Stimulated activated memory B cell treated with anti-CD40 and anti-IgM and Interleukin-4, amounts not matched to agents 10 μg/mL and 1 μg/mL and 100 μg/mL, for 72 hours (primary cell): ENCODE results near the gene MPND.

ENCODE experiments used
- ATAC-seq: fragments of 150-1000 bp; cut with Tn5 transposase; 2 replicates; pipeline ENCODE4 v1.10.0; 2021
- H3K27ac Mint-ChIP-seq: one replicate; pipeline ENCODE4 v1.8.0; 2022; ENCODE audit warnings: mild to moderate bottlenecking, mixed read lengths
- H3K27me3 Mint-ChIP-seq: one replicate; pipeline ENCODE4 v1.8.0; 2022; ENCODE audit warnings: mixed read lengths
- H3K36me3 Mint-ChIP-seq: one replicate; pipeline ENCODE4 v1.8.0; 2022; ENCODE audit warnings: mixed read lengths
- H3K4me1 Mint-ChIP-seq: one replicate; pipeline ENCODE4 v1.8.0; 2022; ENCODE audit warnings: mixed read lengths
- H3K4me3 Mint-ChIP-seq: one replicate; pipeline ENCODE4 v1.8.0; 2022; ENCODE audit warnings: mild to moderate bottlenecking, moderate library complexity, mixed read lengths
- H3K9me3 Mint-ChIP-seq: one replicate; pipeline ENCODE4 v1.8.0; 2022; ENCODE audit warnings: mixed read lengths

MPND gene

GRCh38 chr19:4374498-4375163, 31.3 kb downstream of the MPND start:
- H3K4me3 Mint-ChIP-seq: peak overlapping the region; percentile 65
- peaks cover 10% of the 10 kb centered on the region for H3K36me3 Mint-ChIP-seq
- no peaks in the 10 kb centered on the region for H3K9me3 Mint-ChIP-seq
- H3K27ac Mint-ChIP-seq: peak overlapping the region; percentile 96
- ATAC-seq: no peak
- H3K27me3 Mint-ChIP-seq: no peaks in the 10 kb centered on the region
- peaks cover 93% of the 10 kb centered on the region for H3K4me1 Mint-ChIP-seq

DNA sequence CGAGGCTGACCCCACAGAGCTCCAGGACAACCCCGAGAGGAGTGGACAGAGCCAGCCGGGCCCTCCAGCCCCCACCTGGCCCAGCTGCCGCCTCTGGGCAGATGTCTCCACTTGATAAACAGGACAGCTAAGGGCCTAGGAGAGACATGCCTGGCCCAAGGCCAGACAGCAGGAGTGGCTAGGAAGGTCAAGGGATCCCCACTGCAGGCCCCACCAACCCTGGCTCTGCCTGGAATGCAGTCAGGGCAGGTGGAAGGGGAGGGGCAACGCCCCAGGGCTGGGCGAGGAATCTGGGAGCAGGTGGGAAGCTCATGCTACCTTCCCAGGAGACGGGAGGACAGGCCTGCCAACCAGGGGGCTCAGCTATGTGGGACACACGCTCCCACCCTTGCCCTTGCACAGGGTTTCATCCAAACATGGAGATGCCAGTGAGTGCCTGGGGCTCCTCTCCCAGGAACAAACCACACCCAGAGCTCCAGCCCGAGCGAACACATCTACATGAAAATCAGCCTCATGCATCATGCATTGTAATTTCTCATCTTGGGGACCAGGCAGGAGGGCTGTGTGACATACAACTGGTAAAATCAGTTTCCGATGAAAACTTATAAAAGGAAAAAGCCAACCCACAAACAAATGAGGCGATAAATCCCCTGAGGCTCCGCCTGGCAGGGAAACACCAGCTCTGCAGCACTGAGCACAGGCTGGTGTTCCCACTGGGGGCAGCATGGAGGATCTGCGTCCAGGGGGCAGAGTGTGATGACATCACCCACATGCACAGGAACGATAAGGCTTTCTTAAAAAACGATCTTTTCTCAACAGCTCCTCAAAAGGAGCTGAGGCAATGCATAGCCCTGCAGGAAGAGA, 32.0 kb downstream of the MPND start:
- peak overlapping the region; percentile 96 for H3K27ac Mint-ChIP-seq

DNA sequence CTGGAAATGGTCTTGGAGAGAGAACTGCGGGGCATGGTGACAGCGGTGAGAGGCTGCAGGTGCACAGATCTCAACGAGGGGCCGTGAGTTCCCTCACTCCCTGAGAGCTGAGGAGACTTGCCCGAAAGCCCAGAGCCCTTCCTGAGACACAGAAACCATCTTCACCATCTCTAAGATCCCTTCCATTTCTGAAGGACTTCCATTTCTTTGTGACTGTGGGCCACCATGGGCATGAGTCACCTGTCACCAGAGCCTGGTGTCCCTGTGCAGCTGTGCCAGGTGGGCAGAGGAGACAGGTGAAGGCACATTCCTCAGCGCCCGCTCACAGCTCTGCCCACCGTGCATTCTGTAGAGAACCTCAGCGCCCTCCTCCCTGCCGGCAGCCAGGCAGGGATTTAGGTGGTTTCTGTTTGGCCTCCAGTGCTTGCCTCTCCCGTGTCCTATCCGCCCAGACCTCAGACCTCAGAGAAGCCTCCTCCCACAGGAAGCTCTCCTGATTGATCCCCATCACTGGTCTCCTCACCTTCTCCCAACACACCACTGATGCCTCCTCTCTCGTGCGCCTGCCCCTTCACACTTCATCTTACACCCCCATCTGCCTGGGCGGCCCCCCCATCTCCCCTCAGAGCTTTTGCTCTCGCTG, 32.8 kb downstream of the MPND start:
- Mint-ChIP-seq H3K27ac (peak overlapping the region; percentile 96), H3K4me1 (peaks cover 93% of the 10 kb centered on the region), H3K27me3 (no peaks in the 10 kb centered on the region), H3K9me3 (no peaks in the 10 kb centered on the region), H3K36me3 (peaks cover 6% of the 10 kb centered on the region), H3K4me3 (peak overlapping the region; percentile 65)
- peak; percentile 25 for ATAC-seq

More for the DNA sequence above, 32.0 kb downstream of the MPND start:
- Mint-ChIP-seq H3K36me3 (peaks cover 10% of the 10 kb centered on the region), H3K4me3 (peak overlapping the region; percentile 65), H3K9me3 (no peaks in the 10 kb centered on the region), H3K27me3 (no peaks in the 10 kb centered on the region), H3K4me1 (peaks cover 93% of the 10 kb centered on the region)
- peak; percentile 84 for ATAC-seq

- peaks cover 94% of the 10 kb centered on the region for H3K4me1 Mint-ChIP-seq
- H3K27ac Mint-ChIP-seq: peak overlapping the region; percentile 96
- no peaks in the 10 kb centered on the region for H3K27me3 Mint-ChIP-seq
- H3K36me3 Mint-ChIP-seq: peaks cover 4% of the 10 kb centered on the region
- H3K4me3 Mint-ChIP-seq: peak overlapping the region; percentile 65
- ATAC-seq: no peak
- no peaks in the 10 kb centered on the region for H3K9me3 Mint-ChIP-seq
These were observed 33.3 kb downstream of the MPND start for GRCh38 chr19:4376671-4376990.

- no peak for ATAC-seq
- Mint-ChIP-seq H3K9me3 (no peaks in the 10 kb centered on the region), H3K4me1 (peaks cover 94% of the 10 kb centered on the region), H3K36me3 (peaks cover 4% of the 10 kb centered on the region), H3K27me3 (no peaks in the 10 kb centered on the region), H3K4me3 (peak overlapping the region; percentile 65), H3K27ac (peak overlapping the region; percentile 96)
These were observed 33.8 kb downstream of the MPND start for GRCh38 chr19:4376991-4377781.

DNA sequence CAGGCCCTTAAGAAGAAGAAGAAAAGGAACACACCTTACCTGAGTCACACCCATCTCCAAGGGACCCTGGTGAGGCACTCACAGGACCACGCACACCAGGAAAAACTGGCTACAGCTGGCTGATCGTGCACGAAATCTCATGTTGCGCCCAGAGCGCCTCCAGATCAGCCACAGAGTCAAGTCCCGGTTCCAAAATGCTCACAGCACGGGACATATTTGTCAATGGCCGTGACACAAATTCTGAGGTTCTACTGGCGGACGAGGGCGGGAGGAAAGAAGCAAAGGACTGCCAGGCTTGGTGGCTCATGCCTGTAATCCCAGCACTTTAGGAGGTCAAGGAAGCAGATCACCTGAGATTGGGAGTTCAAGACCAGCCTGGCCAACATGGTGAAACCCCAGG, 35.5 kb downstream of the MPND start:
- H3K27me3 Mint-ChIP-seq: no peaks in the 10 kb centered on the region
- H3K4me1 Mint-ChIP-seq: peaks cover 86% of the 10 kb centered on the region
- peak overlapping the region; percentile 88 for H3K27ac Mint-ChIP-seq
- ATAC-seq: no peak
- no peaks in the 10 kb centered on the region for H3K9me3 Mint-ChIP-seq
- H3K36me3 Mint-ChIP-seq: peaks cover 4% of the 10 kb centered on the region
- H3K4me3 Mint-ChIP-seq: peak overlapping the region; percentile 74

DNA sequence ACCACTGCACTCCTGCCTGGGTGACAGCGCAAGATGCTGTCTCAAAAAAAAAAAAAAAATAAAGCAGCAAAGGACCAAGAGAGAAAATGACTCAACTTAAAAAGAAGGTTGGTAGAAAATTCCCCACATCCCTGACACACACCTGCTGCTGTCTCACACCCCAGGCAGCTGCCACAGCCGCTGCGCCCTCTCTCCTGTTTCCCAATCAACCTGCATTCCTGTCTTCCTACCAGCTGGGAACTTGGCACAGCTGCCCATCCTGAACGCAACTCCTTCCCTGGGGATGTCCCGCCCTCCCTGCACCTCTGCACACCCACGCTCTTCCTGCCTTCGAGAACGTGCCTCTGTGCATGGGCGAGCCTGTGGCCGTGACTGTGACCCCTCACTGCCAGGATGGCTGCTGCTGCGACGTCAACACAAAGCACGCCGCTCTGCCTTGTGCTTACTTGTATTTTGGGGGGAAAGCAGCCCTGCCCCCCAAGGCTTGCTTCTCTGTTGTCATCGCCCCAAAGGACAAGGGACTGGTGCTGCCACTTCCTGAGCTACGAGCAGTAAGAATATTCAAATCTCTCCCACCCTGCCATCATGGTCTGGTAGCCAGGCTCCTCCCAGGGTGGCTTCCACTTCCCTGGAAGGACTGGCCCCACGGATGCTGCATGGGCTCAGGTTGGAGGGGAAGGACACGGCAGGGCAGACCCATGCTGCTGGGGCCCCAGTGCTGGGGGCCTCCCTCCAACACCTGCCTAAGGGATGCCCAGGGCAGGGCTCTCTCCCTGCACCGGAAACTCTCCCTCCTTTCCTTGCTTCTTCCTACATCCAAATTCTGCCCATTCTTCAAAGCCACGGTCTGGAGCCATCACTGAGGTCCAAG, 36.3 kb downstream of the MPND start:
- Mint-ChIP-seq H3K4me1 (peaks cover 82% of the 10 kb centered on the region), H3K27me3 (no peaks in the 10 kb centered on the region), H3K9me3 (no peaks in the 10 kb centered on the region), H3K27ac (peak overlapping the region; percentile 88), H3K4me3 (peak overlapping the region; percentile 74), H3K36me3 (peaks cover 4% of the 10 kb centered on the region)
- ATAC-seq: peak; percentile 77

DNA sequence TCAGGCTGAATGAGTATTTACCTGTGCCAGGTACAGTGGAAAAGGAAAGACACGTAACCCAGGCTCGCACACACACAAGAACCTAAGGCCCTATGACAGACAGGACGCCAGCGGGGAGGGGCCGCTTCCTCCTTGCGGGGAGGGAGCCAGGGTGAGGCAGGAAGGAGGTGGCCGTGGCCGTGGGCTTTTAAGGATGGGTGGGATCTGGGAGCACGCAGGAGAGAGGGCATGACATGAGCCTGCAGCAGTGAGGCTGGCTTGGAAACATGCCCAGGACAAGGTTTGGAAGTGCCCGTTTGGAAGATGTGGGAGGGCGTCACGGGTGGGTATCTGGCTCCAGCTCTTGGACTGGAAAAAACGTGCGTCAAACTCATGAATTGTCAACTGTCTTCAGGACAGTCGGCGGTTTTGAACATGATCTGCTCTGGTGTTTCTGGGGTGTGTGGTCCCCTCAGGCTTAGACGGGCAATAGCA, 36.9 kb downstream of the MPND start:
- H3K27ac Mint-ChIP-seq: peak overlapping the region; percentile 88
- ATAC-seq: peak; percentile 60
- H3K4me3 Mint-ChIP-seq: peak overlapping the region; percentile 74
- no peaks in the 10 kb centered on the region for H3K9me3 Mint-ChIP-seq
- no peaks in the 10 kb centered on the region for H3K27me3 Mint-ChIP-seq
- peaks cover 4% of the 10 kb centered on the region for H3K36me3 Mint-ChIP-seq
- H3K4me1 Mint-ChIP-seq: peaks cover 76% of the 10 kb centered on the region

- no peaks in the 10 kb centered on the region for H3K27me3 Mint-ChIP-seq
- peaks cover 18% of the 10 kb centered on the region for H3K36me3 Mint-ChIP-seq
- no peak for ATAC-seq
- H3K4me1 Mint-ChIP-seq: peaks cover 51% of the 10 kb centered on the region
- no peaks in the 10 kb centered on the region for H3K9me3 Mint-ChIP-seq
- no peak overlapping the region for H3K4me3 Mint-ChIP-seq
- no peak overlapping the region for H3K27ac Mint-ChIP-seq
These were observed 42.1 kb downstream of the MPND start for GRCh38 chr19:4385291-4386040.

DNA sequence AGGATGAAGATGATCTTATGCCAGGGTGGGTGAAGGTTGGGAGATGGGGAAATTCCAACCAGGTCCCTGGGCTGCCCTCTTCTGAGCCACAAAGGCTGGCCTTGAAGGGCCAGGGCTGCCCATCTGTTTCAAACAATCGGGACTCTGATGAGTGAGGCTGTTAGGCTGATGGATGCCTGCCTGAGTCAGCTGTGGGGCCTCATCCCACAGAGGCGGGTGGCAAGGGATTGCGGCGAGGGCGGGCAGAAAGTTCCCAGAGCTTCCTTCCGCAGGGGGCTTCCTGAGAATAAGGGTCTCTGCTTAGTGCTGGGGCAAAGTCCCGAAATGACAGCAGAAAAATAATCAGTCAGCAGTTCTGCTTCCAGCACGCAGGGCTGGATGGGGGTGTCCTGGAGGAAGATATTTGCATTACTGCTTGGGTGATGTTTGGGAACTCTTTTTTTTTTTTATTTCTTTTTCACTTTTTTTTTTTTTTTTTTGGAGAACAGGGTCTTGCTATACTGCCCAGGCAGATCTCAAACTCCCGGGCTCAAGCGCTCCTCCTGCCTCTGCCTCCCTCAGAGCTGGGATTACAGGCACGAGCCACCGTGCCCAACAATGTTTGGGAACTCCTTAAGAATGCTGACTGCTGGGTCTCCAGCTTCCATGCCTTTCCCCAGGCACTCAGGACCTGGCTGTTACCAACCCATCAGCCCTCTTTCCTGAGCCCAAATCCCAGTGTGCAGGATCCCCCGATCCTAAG, 42.9 kb downstream of the MPND start:
- Mint-ChIP-seq H3K4me1 (peaks cover 49% of the 10 kb centered on the region), H3K4me3 (no peak overlapping the region), H3K36me3 (peaks cover 18% of the 10 kb centered on the region), H3K27ac (no peak overlapping the region), H3K9me3 (no peaks in the 10 kb centered on the region), H3K27me3 (no peaks in the 10 kb centered on the region)
- no peak for ATAC-seq

DNA sequence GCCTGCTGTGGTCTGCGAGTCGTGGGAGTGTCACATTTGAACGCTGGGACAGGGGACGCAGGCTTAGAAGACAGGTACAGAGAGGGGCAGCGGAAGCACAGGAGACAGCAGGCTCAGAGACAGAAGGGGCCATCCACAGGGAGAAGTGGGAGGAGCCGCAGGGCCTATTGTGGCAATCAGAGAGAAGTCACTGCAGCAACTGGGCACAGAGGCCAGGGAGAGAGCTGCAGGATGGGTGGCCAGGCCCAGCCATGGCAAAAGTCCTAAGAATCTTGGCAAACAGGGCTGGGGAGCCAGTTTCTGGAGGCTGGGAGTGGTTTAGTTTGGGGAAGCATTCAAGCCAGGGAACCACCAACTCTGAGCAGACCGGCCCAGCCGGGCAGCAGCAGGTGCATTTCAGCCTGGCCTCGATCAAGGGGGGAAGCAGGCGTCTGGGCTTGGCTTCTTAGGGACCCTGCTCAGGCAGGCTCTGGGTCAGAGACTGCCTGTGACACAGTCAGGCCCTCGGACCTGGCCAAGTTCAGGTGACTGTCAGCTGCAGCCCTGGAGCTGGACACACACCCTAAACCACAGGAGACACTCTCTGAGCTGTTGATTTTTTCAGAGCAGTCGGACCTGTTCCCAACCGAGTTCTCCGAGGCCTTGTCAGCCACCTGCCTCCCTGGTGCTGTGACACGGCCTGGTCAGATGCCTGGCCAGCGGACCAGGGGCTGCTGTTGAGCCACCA, 45.1 kb downstream of the MPND start:
- Mint-ChIP-seq H3K9me3 (no peaks in the 10 kb centered on the region), H3K27ac (peak overlapping the region; percentile 23), H3K27me3 (no peaks in the 10 kb centered on the region), H3K4me3 (no peak overlapping the region), H3K4me1 (peaks cover 49% of the 10 kb centered on the region), H3K36me3 (peaks cover 18% of the 10 kb centered on the region)
- ATAC-seq: no peak

- no peak overlapping the region for H3K27ac Mint-ChIP-seq
- no peak for ATAC-seq
- H3K4me3 Mint-ChIP-seq: no peak overlapping the region
These were observed 45.7 kb downstream of the MPND start for GRCh38 chr19:4389064-4389375.

More at GRCh38 chr19:4389064-4389375, 45.7 kb downstream of the MPND start:
- H3K4me1 Mint-ChIP-seq: peaks cover 53% of the 10 kb centered on the region
- no peaks in the 10 kb centered on the region for H3K9me3 Mint-ChIP-seq
- peaks cover 18% of the 10 kb centered on the region for H3K36me3 Mint-ChIP-seq
- no peaks in the 10 kb centered on the region for H3K27me3 Mint-ChIP-seq
